GM19395 (cell line): ENCODE results near the gene LIN9.
"Not testable (repeated sequence)": the region's sequence is repeated elsewhere in the genome, so short reads cannot be mapped to it uniquely, and the experiment has no call there.

ENCODE experiments used
- ATAC-seq: cut with Tn5 transposase; IDR thresholded peaks from one replicate; pipeline ENCODE4 v1.9.1; 2021; ENCODE audit warnings: mild to moderate bottlenecking, moderate library complexity; ENCODE audit not compliant: unreplicated experiment

Gene LIN9

GRCh38 chr1:226276987-226277386, 32.0 kb downstream of the LIN9 start:
- ATAC-seq: no peak

GRCh38 chr1:226276077-226276682, 32.8 kb downstream of the LIN9 start:
- ATAC-seq: no peak

GRCh38 chr1:226274138-226274537, 34.8 kb downstream of the LIN9 start:
- ATAC-seq: no peak

GRCh38 chr1:226272233-226272902, 36.6 kb downstream of the LIN9 start:
- not testable (repeated sequence) for ATAC-seq

- ATAC-seq: no peak
Observed at GRCh38 chr1:226268421-226269124, 40.4 kb downstream of the LIN9 start.

GRCh38 chr1:226261818-226262217, 47.1 kb downstream of the LIN9 start:
- no peak for ATAC-seq

GRCh38 chr1:226255380-226255779, 53.6 kb downstream of the LIN9 start:
- no peak for ATAC-seq

GRCh38 chr1:226253933-226254332, 55.0 kb downstream of the LIN9 start:
- no peak for ATAC-seq

GRCh38 chr1:226252841-226253240, 56.1 kb downstream of the LIN9 start:
- not testable (repeated sequence) for ATAC-seq

- ATAC-seq: no peak
Observed at GRCh38 chr1:226250511-226250910, 58.5 kb downstream of the LIN9 start.

GRCh38 chr1:226248796-226249195, 60.2 kb downstream of the LIN9 start:
- no peak for ATAC-seq

GRCh38 chr1:226248091-226248490, 60.9 kb downstream of the LIN9 start:
- ATAC-seq: no peak

GRCh38 chr1:226239421-226239820, 69.5 kb downstream of the LIN9 start:
- ATAC-seq: no peak

GRCh38 chr1:226236826-226237225, 72.1 kb downstream of the LIN9 start:
- no peak for ATAC-seq

- no peak for ATAC-seq
Observed at GRCh38 chr1:226233806-226234205, 75.2 kb downstream of the LIN9 start.

GRCh38 chr1:226233293-226233692, 75.7 kb downstream of the LIN9 start:
- peak; percentile 65 for ATAC-seq

- no peak for ATAC-seq
Observed at GRCh38 chr1:226226601-226227000, 82.4 kb downstream of the LIN9 start.

- ATAC-seq: peak; percentile 77
Observed at GRCh38 chr1:226223786-226224244, 85.1 kb downstream of the LIN9 start.

- peak; percentile 44 for ATAC-seq
Observed at GRCh38 chr1:226223157-226223785, 85.7 kb downstream of the LIN9 start, which contains the start of gene MIXL1. TSS of gene MIXL1 (plus strand) at chr1:226223664. CDS start at chr1:226223682, 18 bp downstream.

- no peak for ATAC-seq
Observed at GRCh38 chr1:226222686-226223085, 86.3 kb downstream of the LIN9 start.

GRCh38 chr1:226220473-226221189, 88.3 kb downstream of the LIN9 start:
- ATAC-seq: no peak
